HG02852 (cell line): ENCODE measurements around the gene SETD1B.
A peak's percentile ranks its signal among the peaks of the same experiment; 100 is the strongest.
"Not testable (repeated sequence)": the region's sequence is repeated elsewhere in the genome, so short reads cannot be mapped to it uniquely, and the experiment has no call there.

Experiments used
- ATAC-seq: cut with Tn5 transposase; IDR thresholded peaks from one replicate; pipeline ENCODE4 v1.9.1; 2021; ENCODE audit warnings: mild to moderate bottlenecking, moderate library complexity; ENCODE audit not compliant: unreplicated experiment

Gene SETD1B

DNA sequence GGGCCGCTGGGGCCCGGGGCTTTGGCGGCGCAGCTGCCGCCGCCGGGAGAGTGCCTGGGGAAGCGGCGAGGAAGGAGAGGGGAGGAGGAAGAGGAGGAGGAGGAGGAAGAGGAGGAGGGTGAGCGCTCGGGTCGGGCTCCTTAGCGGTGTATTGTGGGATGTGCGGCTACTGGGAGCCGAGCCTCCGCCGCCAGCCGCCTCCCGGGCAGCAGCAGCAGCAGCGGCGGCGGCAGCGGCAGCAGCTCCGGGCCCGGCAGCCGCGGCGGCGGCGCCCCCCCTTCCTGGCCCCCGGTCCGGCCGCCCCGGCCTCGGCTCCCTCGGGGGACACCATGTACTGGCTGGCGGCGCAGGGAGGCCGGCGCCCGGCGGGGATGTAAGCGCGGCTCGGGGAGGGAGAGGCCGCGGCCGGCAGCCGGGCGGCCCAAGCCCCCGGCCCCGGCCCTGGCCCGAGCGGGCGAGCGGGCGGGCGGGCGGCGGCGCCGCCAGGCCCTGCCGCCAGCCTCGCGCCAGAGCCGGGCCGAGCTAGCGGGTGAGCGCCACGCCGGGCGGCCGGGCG, at the start of gene SETD1B:
Gene SETD1B, plus strand, starts transcription at position 149 of the 556 bp plus-strand sequence. CDS start 729 bp downstream, outside the sequence.
- no peak for ATAC-seq

DNA sequence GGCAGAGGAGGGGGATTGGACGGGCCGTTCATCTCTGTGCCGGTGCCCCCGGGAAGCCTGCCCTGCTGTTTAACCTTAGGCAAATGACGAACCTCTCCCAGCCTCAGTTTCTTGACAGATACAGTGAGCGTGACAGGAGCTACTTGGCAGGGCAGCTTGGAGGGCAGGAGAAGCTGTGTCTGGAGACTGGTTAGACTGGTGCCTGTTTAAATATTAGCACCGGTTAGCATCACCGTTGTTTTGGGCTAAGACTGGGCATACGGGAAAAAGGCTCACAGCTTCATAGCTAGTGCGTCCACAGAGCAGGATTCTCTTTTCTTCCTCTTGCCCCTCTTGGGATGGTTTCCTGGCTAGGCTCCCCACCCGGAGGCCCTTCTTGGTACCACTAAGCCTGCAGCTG, 49.0 kb upstream of the SETD1B start:
- no peak for ATAC-seq

DNA sequence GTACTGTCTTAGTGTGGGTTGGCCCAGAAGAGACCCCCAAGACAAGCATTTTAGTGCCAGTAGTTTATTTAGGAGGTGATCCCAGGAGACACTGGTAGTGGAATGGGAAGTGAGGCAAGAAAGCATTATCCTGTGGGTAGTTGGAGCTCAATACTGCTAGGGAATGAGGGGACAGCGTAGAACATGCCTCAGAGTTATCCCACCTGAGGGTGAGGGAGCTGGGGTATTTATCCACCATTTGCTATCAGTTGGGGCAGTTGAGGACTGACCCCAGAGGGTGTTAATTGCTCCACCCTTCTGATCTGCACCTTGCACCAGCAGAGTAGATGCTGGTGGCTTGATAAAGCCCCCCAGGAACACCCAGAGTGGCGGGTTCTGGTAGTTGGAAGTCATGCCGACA, 48.2 kb upstream of the SETD1B start:
- ATAC-seq = no peak

DNA sequence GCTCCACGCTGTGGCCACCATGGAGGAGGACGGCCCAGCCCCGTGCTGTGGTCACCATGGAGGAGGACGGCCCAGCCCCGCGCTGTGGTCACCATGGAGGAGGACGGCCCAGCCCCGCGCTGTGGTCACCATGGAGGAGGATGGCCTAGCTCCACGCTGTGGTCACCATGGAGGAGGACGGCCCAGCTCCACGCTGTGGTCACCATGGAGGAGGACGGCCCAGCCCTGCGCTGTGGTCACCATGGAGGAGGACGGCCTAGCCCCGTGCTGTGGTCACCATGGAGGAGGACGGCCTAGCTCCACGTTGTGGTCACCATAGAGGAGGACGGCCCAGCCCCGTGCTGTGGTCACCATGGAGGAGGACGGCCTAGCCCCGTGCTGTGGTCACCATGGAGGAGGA, 45.3 kb upstream of the SETD1B start:
- not testable (repeated sequence) for ATAC-seq

DNA sequence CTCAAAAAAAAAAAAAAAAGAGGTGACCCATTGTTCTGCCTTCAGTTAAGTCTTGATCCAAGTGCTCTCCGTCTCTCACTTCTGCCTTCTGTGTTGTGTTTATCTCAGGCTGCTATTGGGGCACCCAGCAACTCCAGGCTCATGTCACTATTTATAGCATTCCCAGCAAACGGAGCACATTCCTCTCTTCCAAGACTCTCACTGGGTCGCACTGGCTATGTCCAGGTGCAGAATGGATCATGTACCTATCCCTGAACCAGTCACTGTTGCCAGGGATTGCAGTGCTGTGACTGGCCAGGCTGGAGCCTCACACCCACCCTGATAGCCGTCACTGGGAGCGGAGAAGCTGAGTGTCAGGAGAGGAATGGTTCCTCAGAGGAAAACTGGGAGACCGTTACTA, 41.5 kb upstream of the SETD1B start:
- no peak for ATAC-seq

DNA sequence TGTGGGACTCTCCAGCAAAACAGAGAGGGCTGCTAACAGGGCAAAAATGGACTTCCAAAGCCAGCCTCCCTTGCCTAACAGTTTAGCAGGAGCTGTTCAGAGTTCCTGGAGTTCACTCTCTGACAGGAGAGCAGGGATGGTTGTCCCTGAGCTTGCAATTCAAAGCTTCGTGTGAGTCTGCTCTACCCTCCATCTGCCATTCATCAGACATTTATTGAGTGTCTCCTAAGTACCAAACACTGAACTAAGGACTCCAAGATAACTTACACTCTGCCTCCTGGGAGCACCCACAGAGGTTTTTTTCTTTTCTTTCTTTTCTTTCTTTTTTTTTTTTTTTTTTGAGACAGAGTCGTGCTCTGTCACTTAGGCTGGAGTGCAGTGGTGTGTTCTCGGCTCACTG, 39.0 kb upstream of the SETD1B start:
- ATAC-seq = no peak

DNA sequence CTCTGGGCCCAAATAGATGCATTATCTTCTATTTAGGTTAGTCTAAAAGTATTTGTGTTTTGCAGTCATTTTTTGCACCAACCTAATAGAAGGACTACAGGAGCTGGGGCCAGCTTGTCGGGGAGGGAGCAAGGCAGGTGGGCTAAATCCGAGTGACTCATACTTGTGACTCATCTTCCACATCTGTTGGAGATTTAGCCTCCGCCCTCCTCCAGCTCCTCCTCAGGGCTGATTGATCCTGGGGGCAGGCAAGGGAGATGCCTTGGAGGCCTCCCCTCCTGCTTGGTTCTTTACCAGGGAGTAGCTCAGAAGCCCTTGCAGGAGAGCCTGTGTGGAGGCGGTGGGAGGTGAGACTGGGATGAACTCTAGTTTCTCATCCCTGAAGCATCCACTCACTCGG, 38.2 kb upstream of the SETD1B start:
- ATAC-seq = no peak

DNA sequence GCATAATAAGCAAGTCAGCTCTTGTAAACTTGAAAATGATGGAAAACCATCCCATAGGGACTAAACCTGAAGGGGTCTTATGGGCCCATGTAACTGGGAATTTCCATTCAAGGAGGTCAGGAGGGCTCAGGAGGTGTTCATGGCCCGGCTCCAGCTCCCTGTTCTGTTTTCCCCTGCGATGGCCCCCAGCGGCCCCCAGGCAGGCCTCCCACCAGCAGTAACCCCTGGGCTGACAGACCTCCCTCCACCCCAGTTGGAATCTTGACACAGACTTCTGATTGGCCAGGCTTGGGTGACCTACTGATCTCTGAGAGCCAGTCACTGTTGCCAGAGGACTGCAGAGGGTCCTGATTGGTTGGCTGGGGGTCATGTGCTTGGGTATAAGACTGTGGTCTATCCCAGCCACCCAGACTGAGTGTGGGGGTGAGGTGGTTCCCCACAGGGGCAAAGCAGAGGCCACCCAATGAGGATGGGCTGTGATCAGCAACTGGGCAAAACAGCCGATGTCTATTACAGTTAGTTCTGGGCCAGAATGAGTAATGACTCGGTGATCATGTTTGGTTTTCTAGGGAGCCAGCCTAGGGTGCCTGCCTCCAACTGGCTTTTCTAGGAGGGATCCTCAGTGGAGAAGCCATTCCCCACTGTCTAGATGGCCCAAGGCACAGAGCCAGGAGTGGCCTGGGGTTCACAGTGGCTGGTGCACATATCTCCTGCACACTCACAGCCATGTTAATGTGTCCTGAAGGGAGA, 37.3 kb upstream of the SETD1B start:
- no peak for ATAC-seq

DNA sequence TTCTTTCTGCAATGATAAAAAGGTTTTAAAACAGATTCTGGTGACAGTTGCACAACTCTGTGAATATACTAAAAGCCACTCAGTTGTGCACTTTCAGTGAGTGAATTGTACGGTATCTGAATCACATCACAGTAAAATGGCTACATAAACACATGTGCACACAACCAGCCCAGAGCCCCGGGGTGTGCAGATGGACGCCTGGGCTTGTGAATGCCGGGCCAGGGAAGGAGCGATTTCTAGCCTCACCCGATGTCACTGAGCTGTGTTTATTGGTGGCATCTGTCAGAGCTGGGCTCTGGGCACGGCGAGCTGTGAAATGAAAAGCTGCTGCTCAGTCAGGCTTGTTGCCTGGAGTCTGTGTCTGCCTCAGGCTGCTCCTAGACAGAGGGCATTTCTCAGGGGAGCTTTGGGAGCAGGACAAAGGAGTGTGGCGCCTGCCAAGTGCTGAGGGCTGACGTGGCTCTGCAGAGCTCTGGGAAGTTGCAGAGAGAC, 36.2 kb upstream of the SETD1B start:
- no peak for ATAC-seq

DNA sequence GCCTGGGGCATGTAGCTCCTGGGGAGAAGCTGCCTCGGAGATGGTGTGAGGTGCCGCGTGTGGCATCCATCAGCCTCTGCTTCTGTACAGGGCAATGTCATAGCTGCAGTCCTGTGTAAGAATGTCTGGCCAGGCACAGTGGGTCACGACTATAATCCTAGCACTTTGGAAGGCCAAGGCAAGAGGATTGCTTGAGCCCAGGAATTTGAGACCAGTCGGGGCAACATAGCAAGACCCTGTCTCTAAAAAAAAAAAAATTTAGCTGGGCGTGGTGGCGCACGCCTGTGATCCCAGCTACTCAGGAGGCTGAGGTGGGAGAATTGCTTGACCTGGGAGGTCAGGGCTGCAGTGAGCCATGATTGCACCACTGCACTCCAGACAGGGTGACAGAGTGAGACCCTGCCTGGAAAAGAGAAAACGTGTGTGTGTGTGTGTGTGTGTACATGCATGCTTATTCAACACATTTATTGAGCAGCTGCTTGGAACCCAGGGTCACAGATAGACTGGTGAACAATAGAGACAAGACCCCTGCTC, 34.4 kb upstream of the SETD1B start:
- ATAC-seq = no peak

DNA sequence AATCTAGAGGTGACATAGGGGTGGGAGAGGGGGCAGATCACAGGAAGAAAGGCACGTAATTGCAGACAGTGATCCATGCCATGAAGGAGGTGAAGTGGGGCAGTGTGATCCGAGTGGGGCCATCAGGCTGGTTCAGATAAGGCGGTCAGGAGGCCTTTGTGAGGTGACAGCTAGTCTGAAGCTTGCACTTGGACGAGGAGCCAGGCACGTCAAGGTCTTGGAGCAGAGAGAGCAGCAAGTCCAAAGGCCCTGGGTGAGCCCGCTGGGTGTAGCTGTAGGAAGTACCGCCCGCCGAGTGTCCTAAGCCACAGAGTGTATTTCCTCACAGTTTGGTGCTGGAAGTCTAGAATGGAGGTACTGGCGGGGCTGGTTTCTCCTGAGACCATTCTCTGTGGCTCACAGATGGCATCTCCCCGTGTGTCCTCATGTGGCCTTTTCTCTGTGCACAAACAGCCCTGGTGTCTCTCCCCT, 33.9 kb upstream of the SETD1B start:
- no peak for ATAC-seq

DNA sequence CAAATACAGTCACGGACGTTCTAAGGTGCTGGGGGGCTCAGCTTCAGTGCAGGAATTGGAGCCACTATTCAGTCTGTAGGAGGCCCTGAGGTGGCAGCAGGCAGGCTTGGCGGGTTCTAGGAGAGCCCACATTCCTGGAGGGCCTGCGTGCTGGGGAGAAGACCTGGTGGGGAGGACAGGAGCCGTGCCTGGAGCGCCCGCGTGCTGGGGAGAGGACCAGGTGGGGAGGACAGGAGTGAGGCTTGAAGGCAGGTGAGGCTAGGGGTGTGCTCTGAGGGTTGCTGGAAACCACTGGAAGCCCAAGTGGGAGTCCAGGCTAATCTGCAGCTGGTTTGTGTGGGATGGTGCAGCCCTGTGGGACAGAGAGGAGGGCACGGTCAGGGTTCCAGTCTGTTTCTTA, 33.4 kb upstream of the SETD1B start:
- no peak for ATAC-seq

DNA sequence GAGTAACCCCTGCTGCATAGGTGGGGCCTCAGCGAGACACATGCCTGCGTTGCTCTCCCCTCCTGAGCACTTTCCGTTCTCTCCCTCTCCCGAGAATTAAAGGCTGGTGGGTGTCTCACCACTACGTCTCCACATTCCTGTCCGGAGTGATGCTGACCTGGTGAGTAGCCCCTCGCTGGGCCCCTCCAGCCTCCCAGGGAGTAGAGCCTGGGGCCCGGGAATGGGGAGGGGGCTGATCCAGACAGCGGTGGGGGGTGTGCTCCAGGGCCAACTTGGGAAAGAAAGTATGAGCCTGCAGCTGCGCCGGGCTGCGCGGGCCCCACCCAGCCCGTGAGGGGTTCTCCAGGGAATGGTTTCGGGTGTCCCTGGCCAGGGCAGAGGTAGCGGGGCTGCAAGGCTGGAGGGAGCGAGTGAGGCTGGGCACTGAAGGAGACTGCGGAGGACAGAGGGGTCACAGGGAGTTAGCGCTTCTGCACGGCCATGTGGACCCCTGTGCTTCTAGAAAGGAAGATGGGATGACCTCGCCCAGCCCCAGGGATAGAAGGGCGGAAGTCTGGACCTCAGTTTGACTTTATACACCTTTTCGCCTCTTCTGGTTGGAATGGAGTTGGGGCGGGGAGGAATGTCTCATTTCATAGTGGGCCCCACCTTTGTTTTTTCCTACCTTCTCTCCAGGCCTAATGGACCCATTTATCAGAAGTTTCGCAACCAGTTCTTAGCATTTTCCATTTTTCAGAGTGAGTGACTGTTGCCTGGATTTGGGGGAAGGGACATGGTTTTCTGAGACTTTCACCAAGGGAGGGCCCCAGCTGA, 32.8 kb upstream of the SETD1B start:
- no peak for ATAC-seq

DNA sequence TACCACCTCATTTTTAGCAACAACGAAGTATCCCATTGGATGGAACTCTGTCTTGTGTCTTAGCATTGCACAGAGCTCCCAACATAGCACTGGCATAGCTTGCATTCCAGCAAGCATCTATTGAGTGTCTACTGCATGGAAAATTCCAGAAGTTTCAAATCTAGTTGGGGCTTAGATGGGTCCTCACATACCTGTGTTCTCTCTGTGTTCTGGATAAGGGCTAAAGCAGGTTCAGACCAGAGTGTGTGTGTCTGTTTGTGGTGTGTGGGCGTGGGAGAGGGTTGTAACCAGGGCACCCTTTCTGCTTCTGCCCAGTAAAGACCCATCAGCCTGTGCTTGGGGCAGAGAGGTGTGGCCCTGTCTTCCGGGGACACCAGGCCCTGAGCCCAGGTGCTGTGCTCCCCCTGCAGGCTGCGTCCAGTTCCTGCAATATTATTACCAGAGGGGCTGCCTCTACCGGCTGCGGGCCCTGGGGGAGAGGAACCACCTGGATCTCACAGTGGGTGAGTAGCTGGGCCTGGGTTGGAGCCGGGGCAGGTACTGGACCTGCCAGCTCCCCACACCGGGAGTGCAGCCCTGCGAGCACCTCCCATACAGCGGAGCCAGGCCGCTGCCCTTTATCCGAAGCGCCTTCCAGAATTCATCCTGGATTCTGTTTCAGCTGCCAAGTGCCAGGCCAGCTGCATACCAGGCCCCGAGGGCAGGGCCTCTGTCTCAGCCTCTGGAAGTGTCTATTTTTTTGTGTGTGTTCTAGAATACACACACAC, 30.6 kb upstream of the SETD1B start:
- ATAC-seq = peak; percentile 80

DNA sequence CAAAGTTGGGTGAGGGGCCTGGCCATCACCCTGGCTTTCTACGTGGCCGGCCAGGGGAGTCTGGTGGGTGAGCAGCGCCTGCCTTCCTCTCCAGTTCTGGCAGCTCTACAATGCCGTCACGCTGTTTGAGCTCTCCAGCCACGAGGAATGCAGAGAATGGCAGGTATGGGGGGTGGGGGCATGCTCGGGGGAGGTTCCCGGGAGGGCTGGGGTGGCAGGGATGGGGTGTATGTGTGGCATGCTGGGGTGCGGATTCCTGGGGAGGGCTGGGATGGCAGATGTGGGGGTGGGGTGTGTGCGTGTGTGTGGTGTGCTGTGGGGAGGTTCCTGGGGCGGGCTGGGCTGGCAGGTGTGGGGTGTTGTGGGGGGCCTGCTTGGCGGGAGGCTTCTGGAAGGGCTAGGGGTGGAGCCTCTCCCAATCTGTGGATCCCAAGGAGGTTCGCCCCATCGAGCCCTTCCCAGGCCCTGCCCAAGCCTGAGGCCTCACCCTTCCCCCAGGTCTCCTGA, 28.8 kb upstream of the SETD1B start:
- no peak for ATAC-seq

DNA sequence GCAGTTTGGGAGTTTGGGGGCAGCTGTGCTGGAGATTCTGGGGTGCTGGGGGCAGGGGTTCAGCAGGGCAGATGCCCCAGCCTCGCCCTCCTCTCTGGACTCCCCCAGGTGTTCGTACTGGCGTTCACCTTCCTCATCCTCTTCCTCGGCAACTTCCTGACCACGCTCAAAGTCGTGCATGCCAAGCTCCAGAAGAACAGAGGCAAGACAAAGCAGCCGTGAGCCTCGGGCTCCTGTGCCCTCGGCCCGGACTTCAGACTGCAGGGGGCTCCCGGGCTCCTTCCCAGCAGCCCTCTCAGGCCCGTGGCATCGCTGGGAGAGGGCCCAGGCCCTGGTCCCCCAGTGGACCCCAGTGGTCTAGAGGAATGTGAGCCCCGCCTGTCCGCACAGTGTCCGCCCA, 28.3 kb upstream of the SETD1B start:
- no peak for ATAC-seq

DNA sequence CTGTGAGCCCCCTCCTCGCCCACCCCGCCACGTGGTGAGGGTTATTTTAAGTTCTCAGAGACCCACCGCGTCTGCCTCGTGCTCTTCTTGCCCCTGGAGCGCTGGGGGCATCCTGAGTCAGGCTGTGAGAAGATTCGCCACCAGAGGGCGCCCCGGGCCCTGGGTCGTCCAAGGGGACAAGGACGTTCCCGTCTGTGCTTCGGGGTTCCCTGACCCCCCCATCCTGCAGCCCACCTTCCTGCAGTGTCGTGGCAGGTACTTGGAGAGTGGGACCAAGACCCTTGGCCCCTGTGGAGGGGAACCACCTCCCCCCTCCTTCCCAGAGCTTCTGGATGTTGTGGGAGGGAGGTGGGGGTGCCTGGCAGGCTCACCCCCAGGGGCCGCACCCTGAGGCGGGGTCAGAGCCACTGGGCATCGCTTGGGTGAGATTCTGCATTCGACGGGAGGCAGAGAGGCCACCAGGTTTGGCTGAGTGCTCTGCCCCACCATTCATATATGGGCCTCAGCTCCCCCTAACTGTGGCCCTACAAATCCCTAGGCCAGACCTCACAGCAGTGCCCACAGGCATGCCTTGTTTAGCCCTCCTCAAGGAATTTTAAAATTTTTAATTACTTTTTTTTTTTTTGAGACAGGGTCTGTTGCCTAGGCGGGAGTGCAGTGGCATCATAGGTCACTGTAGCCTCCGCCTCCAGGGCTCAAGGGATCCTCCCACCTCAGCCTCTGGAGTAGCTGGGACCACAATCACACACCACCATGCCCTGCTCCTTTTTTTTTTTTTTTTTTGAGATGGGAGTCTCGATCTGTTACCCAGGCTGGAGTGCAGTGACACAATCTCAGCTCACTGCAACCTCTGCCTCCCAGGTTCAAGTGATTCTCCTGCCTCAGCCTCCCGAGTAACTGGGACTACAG, 27.4 kb upstream of the SETD1B start:
- peak; percentile 53 for ATAC-seq

DNA sequence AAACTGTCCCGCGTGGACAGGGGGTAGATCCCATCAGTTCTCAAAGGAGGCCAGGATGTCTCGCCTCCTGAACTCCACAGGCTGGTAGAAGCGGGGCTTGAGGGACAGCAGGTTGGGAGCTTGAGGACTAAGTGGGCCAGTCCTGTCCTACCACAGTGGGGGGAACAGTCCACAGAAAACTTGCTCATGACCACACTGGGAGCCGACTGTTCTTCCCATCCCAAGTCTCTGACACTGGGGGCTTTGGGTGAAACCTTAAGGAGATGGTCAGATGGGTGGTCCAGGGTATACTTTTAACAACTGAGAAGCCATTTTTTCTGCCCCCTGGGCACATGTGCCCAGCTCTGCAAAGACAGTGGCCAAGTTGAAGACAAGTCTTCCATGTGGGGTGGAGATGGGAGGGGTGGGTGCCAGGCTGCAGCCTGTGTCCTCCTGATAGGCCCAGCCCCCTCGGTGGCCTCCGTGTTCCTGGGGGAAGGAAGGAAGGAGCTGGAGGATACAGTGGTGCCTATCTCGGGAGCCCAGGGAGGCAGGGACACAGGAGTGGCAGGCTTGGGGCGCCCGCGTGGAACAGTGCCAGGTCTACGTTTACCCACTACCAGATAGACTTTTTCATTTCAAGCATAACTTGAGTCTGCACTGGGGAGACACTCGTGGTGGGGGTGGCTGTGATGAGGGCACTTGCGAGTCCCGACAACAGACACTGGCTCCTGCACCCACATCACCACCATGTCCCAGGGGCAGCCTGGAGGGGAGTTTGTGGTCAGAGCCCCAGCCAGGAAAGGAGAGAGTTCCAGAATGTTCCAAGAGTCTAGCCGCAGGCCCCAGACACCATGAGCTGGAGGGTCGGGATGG, 25.0 kb upstream of the SETD1B start:
- no peak for ATAC-seq
